Measurements from ENCODE around the gene TCERG1L. TPM values are rescaled to one million over a fixed set of nuclear protein-coding genes. Genes with fewer than 3 reads are reported as not detected.

Gene TCERG1L
- total and polyA plus RNA-seq, 9 of the 15 experiments (the other 6 are each of a cell fraction or from before 2014, with no cell fraction given): not detected

DNA sequence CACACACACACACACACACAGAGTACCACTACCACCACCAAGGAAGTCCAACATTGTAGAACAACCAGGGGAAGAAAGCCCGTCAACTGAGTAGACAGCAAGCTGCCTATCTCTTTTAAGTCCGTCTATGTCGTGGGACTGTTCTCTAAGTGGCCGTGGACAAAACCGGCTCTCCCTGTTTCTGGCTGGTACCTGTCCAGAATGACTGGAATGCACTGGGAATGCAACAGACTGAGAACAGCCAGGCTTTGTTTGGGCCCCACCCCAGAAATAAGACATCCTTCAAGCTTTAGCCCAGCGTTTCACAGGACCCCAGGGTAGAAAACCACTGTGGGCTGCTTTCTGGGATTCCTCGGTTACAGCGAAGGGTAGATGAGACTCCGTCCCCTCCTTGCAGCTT lies 203.6 kb downstream of the TCERG1L start:
- Histone ChIP-seq H3K4me1 (replicated peaks in 1 of 2; ENCODE audit: control insufficient read depth in 2 of 2, insufficient read depth in 2 of 2, low read length in 2 of 2) (no peaks in the 10 kb centered on the region), H3K9me1 (ENCODE audit: control insufficient read depth, insufficient read depth, low read length) (no peaks in the 10 kb centered on the region), H4K20me1 (replicated peaks; ENCODE audit: control insufficient read depth, insufficient read depth, low read length) (no peaks in the 10 kb centered on the region), H3K9me3 (replicated peaks; ENCODE audit: control insufficient read depth, insufficient read depth, low read depth, low read length) (no peaks in the 10 kb centered on the region), H3K4me3 (no peak overlapping the region), H3K79me2 (ENCODE audit: control insufficient read depth, insufficient read depth, low read length) (no peaks in the 10 kb centered on the region), H3K4me2 (ENCODE audit: insufficient read depth, low read length) (no peak overlapping the region), H2AFZ (ENCODE audit: low read depth, low read length) (no peak overlapping the region), H3K27ac (ENCODE audit: extremely low read depth, low read depth, low read length) (no peak overlapping the region), H3K36me3 (ENCODE audit: control insufficient read depth, insufficient read depth, low read length) (no peaks in the 10 kb centered on the region), H3K9ac (ENCODE audit: insufficient read depth in 1 of 2, low read depth in 2 of 2, low read length in 2 of 2) (no peak overlapping the region), H3K27me3 (ENCODE audit: control insufficient read depth in 2 of 2, insufficient read depth in 2 of 2, low read length in 2 of 2) (peaks cover 0 to 23% of the 10 kb centered on the region in 2 experiments; a peak in 3 of 5 replicates)
- 0% methylated on average over 8 of the region's 9 CpGs for WGBS (ENCODE audit: insufficient coverage, low coverage, missing lambda C conversion rate)
- DNase-seq (ENCODE audit: extremely low read depth in 1 of 4, low spot score in 3 of 4): no peak
- BruUV-seq (replicated peaks): no TSS peak
- in situ Hi-C loops (cut with MboI): no loop called here
- FAIRE-seq: no peak
- ATAC-seq: no peak
- CTCF ChIA-PET (ENCODE audit: low intra/inter-chr PET ratio): no interaction called here
- intact Hi-C loops (cut with micrococcal nuclease): no loop called here
- POLR2A ChIA-PET: no interaction called here
- no peak for TF ChIP-seq ILF3 (IDR thresholded peaks at IDR 0.05; ENCODE audit: borderline replicate concordance)
- TF ChIP-seq CC2D1A (IDR thresholded peaks at IDR 0.05): no peak
- no peak for TF ChIP-seq CREBBP (IDR thresholded peaks at IDR 0.05; ENCODE audit: low read depth, low read length)
- no peak for TF ChIP-seq ZFX (CRISPR knock-in tag; IDR thresholded peaks at IDR 0.05)
- TF ChIP-seq MXI1 (IDR thresholded peaks at IDR 0.05; ENCODE audit: low read depth, low read length): no peak
- no peak for TF ChIP-seq HNRNPUL1 (IDR thresholded peaks at IDR 0.05; ENCODE audit: low read length)
- no peak for TF ChIP-seq RUNX1 (IDR thresholded peaks at IDR 0.05; ENCODE audit: low read depth)
- TF ChIP-seq, protein P1, sequence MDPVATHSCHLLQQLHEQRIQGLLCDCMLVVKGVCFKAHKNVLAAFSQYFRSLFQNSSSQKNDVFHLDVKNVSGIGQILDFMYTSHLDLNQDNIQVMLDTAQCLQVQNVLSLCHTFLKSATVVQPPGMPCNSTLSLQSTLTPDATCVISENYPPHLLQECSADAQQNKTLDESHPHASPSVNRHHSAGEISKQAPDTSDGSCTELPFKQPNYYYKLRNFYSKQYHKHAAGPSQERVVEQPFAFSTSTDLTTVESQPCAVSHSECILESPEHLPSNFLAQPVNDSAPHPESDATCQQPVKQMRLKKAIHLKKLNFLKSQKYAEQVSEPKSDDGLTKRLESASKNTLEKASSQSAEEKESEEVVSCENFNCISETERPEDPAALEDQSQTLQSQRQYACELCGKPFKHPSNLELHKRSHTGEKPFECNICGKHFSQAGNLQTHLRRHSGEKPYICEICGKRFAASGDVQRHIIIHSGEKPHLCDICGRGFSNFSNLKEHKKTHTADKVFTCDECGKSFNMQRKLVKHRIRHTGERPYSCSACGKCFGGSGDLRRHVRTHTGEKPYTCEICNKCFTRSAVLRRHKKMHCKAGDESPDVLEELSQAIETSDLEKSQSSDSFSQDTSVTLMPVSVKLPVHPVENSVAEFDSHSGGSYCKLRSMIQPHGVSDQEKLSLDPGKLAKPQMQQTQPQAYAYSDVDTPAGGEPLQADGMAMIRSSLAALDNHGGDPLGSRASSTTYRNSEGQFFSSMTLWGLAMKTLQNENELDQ (CRISPR knock-in tag; IDR thresholded peaks at IDR 0.05; ENCODE audit: borderline replicate concordance): no peak
- no peak for TF ChIP-seq SRSF3 (IDR thresholded peaks at IDR 0.05; ENCODE audit: insufficient read depth, low read length)
- TF ChIP-seq, protein P2, sequence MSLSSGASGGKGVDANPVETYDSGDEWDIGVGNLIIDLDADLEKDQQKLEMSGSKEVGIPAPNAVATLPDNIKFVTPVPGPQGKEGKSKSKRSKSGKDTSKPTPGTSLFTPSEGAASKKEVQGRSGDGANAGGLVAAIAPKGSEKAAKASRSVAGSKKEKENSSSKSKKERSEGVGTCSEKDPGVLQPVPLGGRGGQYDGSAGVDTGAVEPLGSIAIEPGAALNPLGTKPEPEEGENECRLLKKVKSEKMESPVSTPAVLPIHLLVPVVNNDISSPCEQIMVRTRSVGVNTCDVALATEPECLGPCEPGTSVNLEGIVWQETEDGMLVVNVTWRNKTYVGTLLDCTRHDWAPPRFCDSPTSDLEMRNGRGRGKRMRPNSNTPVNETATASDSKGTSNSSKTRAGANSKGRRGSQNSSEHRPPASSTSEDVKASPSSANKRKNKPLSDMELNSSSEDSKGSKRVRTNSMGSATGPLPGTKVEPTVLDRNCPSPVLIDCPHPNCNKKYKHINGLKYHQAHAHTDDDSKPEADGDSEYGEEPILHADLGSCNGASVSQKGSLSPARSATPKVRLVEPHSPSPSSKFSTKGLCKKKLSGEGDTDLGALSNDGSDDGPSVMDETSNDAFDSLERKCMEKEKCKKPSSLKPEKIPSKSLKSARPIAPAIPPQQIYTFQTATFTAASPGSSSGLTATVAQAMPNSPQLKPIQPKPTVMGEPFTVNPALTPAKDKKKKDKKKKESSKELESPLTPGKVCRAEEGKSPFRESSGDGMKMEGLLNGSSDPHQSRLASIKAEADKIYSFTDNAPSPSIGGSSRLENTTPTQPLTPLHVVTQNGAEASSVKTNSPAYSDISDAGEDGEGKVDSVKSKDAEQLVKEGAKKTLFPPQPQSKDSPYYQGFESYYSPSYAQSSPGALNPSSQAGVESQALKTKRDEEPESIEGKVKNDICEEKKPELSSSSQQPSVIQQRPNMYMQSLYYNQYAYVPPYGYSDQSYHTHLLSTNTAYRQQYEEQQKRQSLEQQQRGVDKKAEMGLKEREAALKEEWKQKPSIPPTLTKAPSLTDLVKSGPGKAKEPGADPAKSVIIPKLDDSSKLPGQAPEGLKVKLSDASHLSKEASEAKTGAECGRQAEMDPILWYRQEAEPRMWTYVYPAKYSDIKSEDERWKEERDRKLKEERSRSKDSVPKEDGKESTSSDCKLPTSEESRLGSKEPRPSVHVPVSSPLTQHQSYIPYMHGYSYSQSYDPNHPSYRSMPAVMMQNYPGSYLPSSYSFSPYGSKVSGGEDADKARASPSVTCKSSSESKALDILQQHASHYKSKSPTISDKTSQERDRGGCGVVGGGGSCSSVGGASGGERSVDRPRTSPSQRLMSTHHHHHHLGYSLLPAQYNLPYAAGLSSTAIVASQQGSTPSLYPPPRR (CRISPR knock-in tag; IDR thresholded peaks at IDR 0.05; ENCODE audit: borderline replicate concordance): no peak
- TF ChIP-seq THRAP3 (IDR thresholded peaks at IDR 0.05; ENCODE audit: borderline replicate concordance): no peak
